GM12891 (cell line): ENCODE results near the gene CSNK1E. TPM values are rescaled to one million over a fixed set of nuclear protein-coding genes. Genes with fewer than 3 reads are reported as not detected.
"Not testable (repeated sequence)": the region's sequence is repeated elsewhere in the genome, so short reads cannot be mapped to it uniquely, and the experiment has no call there.

Experiments used
- DNase-seq: peaks from one replicate; pipeline ENCODE4 v3.0.0; 2011; ENCODE audit warnings: low spot score; ENCODE audit not compliant: insufficient read length
- FAIRE-seq: peaks from 2 replicates; lab custom pipeline; 2011; peaks lifted over from hg19 to GRCh38; lab: Jason Lieb, UNC
- PAX5 ChIP-seq: IDR thresholded peaks from 2 replicates; pipeline ENCODE4 v1.6.1; 2011; ENCODE audit warnings: low read length, moderate library complexity, mild to moderate bottlenecking; ENCODE audit not compliant: insufficient read depth, severe bottlenecking
- POLR2A ChIP-seq: IDR thresholded peaks from 2 replicates; pipeline ENCODE4 v1.6.1; 2011; ENCODE audit warnings: low read depth, low read length, control low read depth
- POLR2AphosphoS5 ChIP-seq: IDR thresholded peaks from 2 replicates; pipeline ENCODE4 v1.6.1; 2011; ENCODE audit warnings: low read depth, low read length, control low read depth
- POU2F2 ChIP-seq: IDR thresholded peaks from 2 replicates; pipeline ENCODE4 v1.6.1; 2011; ENCODE audit warnings: low read depth, mild to moderate bottlenecking, control low read depth, low read length, moderate library complexity
- SPI1 ChIP-seq: IDR thresholded peaks from 2 replicates; pipeline ENCODE4 v1.6.1; 2011; ENCODE audit warnings: low read depth, low read length, control low read depth
- TAF1 ChIP-seq: IDR thresholded peaks from 2 replicates; pipeline ENCODE4 v1.6.1; 2011; ENCODE audit warnings: low read depth, low read length, control low read depth
- polyA plus RNA-seq: library from polyadenylated mRNA; unstranded; fragments of >200 nt; gene quantifications from one replicate; pipeline ENCODE4 v1.2.1, GENCODE V29; 2012; ENCODE audit warnings: low read depth, missing spikeins, inconsistent platforms; ENCODE audit not compliant: missing spikeins

Gene CSNK1E
- polyA plus RNA-seq: 37.4 TPM

DNA sequence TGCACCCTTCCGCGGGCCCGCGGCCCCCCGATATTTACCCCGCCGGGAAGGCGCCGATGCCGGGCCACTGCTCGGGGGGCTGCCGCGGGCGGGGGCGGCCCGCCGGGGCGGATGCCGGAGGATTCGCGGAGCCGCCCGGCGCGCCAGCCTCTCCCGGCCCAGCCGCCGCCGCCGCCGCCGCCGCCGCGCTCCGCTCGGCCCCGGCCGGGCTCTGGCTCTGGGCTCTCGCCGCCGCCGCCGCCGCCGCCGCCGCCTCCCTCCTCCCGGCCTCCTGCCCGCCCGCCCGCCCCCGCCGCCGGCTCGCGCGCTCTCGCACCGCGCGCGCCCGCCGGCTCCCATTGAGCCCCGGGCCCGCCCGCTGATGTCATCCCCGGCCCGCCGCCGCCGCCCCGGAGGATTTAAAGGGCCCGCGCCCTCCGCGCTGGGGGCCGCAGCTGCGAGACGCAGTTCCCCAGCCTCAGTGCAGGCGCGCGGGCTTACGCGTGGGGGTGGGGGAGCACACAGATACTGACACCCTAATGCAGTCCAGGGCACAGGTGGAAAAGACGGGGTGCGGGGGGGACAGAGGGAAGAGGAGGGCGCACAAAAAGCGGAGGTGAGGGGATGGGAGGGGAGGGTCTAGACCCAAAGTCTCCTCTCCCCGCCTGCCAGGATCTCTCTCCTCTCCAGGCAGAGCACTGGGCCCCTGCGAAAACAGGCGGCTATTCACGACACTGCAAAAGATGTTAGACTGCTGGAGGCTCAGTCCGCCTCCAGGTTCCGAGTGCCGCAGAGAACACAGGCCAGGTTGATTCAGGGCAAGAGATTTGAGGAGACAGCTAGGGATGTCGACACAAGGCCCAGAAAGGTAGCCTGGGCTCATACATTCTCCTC lies at the start of gene CSNK1E:
CSNK1E (minus strand) TSS at position 312 of the 873 bp plus-strand sequence. CDS start 3,276 bp downstream, outside the sequence.
- no peak for FAIRE-seq

DNA sequence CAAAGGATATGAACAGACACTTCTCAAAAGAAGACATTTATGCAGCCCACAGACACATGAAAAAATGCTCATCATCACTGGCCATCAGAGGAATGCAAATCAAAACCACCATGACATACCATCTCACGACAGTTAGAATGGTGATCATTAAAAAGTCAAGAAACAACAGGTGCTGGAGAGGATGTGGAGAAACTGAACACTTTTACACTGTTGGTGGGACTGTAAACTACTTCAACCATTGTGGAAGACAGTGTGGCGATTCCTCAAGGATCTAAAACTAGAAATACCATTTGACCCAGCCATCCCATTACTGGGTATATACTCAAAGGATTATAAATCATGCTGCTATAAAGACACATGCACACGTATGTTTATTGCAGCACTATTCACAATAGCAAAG lies 48.6 kb upstream of the CSNK1E start:
- not testable (repeated sequence) for FAIRE-seq

More for the DNA sequence above, at the start of gene CSNK1E:
- DNase-seq: peak; percentile 89
- no peak for TF ChIP-seq POU2F2

GRCh38 chr22:38365174-38365573 lies 47.9 kb upstream of the CSNK1E start:
- not testable (repeated sequence) for FAIRE-seq, DNase-seq

More for the DNA sequence above, 48.6 kb upstream of the CSNK1E start:
- DNase-seq: not testable (repeated sequence)

DNA sequence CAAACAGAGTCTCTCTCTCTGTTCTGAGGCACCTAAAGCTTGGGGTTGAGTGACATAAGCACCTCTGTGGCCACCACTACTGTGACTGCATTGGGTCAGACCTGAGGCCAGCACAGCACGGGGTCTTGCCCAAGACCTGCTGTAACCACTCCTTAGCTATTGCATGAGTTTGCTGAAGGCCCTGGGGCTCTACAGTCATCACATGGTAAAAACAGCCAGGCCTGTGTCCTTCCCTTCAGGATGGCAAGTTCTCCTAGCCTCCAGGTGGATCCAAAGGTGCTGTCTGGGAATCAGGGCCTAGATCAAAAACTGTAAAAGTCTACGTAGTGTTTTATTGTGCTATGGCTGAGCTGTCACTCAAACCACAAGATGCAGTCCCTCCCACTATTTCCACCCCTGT lies 43.3 kb upstream of the CSNK1E start:
- not testable (repeated sequence) for FAIRE-seq, DNase-seq

DNA sequence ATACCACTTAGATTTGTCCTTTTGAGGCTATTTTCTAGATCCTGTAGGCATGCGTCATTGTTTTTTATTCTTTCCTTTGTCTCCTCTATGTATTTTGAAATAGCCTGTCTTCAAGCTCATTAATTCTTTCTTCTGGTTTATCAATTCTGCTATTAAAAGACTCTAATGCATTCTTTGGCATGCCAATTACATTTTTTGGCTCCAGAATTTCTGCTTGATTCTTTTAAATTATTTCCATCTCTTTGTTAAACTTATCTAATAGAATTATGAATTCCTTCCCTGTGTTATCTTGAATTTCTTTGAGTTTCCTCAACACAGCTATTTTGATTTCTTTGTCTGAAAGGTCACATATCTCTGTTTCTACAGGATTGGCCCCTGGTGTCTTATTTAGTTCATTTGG lies 42.6 kb upstream of the CSNK1E start:
- DNase-seq: not testable (repeated sequence)

GRCh38 chr22:38357971-38358370 lies 40.7 kb upstream of the CSNK1E start:
- DNase-seq: not testable (repeated sequence)

More for the DNA sequence above, 42.6 kb upstream of the CSNK1E start:
- not testable (repeated sequence) for FAIRE-seq

DNA sequence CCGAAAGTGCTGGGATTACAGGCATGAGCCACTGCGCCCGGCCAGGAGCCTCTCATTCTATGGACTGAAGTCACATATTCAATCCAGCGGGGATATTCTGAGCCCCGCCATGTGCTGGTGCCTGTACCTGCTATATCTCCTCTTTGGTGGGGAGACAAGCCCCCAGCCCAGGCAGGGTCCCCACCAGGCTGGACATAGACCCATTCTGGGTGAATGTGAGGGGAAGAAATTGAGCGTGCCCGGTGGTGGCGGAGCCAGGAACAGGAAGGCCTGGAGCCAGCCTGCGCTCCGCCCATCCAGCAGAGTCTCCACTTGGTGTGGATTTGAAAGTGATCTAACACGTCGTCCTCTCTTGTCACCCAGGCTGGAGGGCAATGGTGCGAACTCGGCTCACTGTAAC lies 38.0 kb upstream of the CSNK1E start:
- no peak for FAIRE-seq
- TF ChIP-seq PAX5: no peak
- no peak for TF ChIP-seq POLR2AphosphoS5
- no peak for TF ChIP-seq SPI1
- TF ChIP-seq POU2F2: no peak

More at GRCh38 chr22:38357971-38358370, 40.7 kb upstream of the CSNK1E start:
- FAIRE-seq: not testable (repeated sequence)

GRCh38 chr22:38353701-38354100 lies 36.5 kb upstream of the CSNK1E start:
- FAIRE-seq (no peak), DNase-seq (no peak)
- TF ChIP-seq POLR2A: no peak
- TF ChIP-seq SPI1: no peak
- no peak for TF ChIP-seq POU2F2
- no peak for TF ChIP-seq TAF1
- TF ChIP-seq PAX5: no peak
- TF ChIP-seq POLR2AphosphoS5: no peak

More for the DNA sequence above, 38.0 kb upstream of the CSNK1E start:
- no peak for DNase-seq

DNA sequence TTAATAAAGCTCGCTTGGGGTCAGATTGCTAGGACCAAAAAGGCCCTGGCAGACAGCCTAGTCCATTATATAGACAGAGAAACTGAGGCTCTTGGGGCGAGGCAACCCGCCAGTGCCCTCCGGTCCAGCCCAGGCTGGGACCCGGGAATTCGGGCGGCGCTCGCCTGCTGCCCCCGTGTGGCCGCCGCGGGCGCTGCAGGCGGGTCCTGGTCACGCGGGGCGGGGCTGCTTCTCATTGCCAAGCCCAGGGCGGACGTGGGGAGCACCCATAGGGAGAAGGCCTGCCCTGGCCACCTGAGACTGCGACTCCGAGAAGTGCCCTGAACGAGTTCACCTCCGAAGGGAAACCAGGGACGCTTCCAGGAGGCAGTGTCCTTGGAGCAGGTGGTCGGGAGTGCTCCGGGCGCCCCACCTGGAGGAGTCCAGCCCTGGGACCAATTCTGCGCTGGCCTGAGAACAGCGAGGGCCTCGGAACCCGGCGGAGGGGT lies 36.0 kb upstream of the CSNK1E start:
- DNase-seq (peak; percentile 88), FAIRE-seq (peak; percentile 78)
- TF ChIP-seq POU2F2 (no peak), POLR2A (no peak), TAF1 (no peak)

DNA sequence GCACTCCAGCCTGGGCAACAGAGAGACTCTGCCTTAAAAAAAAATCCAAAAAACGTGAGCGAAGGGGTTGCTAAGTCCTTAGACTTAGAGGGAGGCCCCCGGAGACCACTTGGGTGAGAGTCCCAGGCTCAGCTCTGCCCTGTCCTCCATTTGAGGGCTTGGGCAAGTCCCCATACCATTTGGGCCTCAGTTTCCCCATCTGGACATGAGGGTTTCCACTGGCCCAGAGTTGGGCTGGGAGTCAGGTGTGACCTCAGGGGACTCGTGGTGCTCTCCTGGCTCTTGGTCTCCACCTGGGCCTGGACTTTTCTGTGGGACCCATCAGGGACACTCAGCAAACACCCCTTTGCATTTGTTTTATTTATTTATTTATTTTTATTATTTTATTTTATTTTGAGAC lies 35.2 kb upstream of the CSNK1E start:
- TF ChIP-seq SPI1 (no peak), PAX5 (no peak), POLR2A (no peak), POLR2AphosphoS5 (no peak), POU2F2 (no peak), TAF1 (no peak)
- DNase-seq (no peak), FAIRE-seq (no peak)

- DNase-seq: no peak
- no peak for FAIRE-seq
Measured at GRCh38 chr22:38350444-38351359, 33.5 kb upstream of the CSNK1E start.

More at GRCh38 chr22:38350444-38351359, 33.5 kb upstream of the CSNK1E start:
- TF ChIP-seq POU2F2: no peak
- no peak for TF ChIP-seq POLR2AphosphoS5
- TF ChIP-seq TAF1: no peak
- no peak for TF ChIP-seq POLR2A
- no peak for TF ChIP-seq SPI1
- no peak for TF ChIP-seq PAX5
